Bronchial epithelial cell (primary cell): ENCODE measurements around the gene PRDX5. TPM values are rescaled to one million over a fixed set of nuclear protein-coding genes. Genes with fewer than 3 reads are reported as not detected.

Experiments used
- DNase-seq: peaks from one replicate; pipeline ENCODE4 v3.0.0-alpha.2; 2010; ENCODE audit warnings: low read depth
- FAIRE-seq: peaks from 2 replicates; lab custom pipeline; 2011; peaks lifted over from hg19 to GRCh38; lab: Jason Lieb, UNC
- H3K27me3 ChIP-seq: 2 replicates; pipeline ENCODE4 v1.5.1; 2011; ENCODE audit warnings: low read length; ENCODE audit not compliant: control insufficient read depth, insufficient read depth
- H3K36me3 ChIP-seq: 2 replicates; pipeline ENCODE4 v1.5.1; 2011; ENCODE audit warnings: low read length; ENCODE audit not compliant: control insufficient read depth, insufficient read depth
- H3K4me3 ChIP-seq: 2 replicates; pipeline ENCODE4 v1.5.1; 2011; ENCODE audit warnings: mild to moderate bottlenecking, low read depth, low read length, control low read depth
- total RNA-seq: library from RNA; depleted of rRNA; stranded (reverse); fragments of >200 nt; gene quantifications from 2 replicates; pipeline ENCODE4 v1.2.1, GENCODE V29; 2014
- TF ChIP-seq, protein P1 (sequence below): IDR thresholded peaks from 2 replicates; pipeline ENCODE4 v1.5.1; 2011; ENCODE audit warnings: mild to moderate bottlenecking, moderate library complexity, low read length, control low read depth, inconsistent platforms; ENCODE audit not compliant: insufficient read depth, severe bottlenecking

The PRDX5 gene
- total RNA-seq, 1 donor from 2014 or later = 649 TPM

DNA sequence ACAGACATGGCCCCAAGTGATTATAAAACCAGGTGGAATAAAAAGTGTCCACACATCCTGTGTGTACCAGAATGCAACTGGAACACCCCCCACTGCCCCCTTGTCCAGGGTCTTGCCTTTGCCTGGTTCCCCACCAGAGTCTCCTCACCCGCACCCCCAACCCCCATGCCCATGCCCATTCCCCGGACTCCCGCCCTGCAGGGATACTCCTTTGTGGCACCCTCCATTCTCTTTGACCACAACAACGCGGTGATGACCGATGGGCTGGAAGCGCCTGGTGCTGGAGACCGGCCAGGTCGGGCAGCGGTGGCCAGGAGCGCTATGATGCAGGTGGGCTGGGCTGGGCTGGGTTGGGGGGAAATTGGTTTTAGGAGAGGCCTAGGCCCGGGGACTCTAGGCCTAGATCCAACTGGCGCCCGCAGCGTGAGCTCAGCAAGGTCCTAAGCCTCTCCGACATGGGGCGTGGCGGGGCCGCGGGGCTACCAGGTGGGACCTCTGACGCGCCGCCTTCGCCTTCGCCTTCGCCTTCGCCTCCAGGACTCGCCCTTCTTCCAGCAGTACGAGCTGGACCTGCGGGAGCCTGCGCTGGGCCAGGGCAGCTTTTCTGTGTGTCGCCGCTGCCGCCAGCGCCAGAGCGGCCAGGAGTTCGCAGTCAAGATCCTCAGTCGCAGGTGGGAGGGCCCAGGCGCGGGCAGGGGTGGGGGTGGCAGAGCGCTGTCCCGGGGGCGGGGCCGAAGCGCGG, 50.2 kb downstream of the PRDX5 start:
- FAIRE-seq (no peak), DNase-seq (no peak)
- Histone ChIP-seq H3K27me3 (no peaks in the 10 kb centered on the region), H3K4me3 (no peak overlapping the region), H3K36me3 (peaks cover 31% of the 10 kb centered on the region)
- TF ChIP-seq, protein P1, sequence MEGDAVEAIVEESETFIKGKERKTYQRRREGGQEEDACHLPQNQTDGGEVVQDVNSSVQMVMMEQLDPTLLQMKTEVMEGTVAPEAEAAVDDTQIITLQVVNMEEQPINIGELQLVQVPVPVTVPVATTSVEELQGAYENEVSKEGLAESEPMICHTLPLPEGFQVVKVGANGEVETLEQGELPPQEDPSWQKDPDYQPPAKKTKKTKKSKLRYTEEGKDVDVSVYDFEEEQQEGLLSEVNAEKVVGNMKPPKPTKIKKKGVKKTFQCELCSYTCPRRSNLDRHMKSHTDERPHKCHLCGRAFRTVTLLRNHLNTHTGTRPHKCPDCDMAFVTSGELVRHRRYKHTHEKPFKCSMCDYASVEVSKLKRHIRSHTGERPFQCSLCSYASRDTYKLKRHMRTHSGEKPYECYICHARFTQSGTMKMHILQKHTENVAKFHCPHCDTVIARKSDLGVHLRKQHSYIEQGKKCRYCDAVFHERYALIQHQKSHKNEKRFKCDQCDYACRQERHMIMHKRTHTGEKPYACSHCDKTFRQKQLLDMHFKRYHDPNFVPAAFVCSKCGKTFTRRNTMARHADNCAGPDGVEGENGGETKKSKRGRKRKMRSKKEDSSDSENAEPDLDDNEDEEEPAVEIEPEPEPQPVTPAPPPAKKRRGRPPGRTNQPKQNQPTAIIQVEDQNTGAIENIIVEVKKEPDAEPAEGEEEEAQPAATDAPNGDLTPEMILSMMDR = no peak

DNA sequence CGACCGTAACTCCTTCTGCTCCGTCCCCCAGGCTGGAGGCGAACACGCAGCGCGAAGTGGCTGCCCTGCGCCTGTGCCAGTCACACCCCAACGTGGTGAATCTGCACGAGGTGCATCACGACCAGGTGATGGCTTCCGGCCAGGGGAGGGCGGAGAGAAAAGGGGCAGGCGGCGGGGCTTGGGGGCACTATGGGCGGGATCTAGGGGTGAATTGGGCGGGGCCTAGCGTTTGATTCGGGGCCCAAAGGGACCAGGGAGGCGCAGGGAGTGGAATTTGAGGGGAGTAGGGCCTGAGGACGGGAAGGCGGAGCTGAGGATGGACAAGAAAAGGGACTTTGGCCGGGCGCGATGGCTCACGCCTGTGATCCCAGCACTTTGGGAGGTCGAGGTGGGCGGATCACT, 50.8 kb downstream of the PRDX5 start:
- H3K27me3 ChIP-seq = no peaks in the 10 kb centered on the region
- no peak overlapping the region for H3K4me3 ChIP-seq
- no peak for FAIRE-seq
- TF ChIP-seq, protein P1 = no peak
- peaks cover 26% of the 10 kb centered on the region for H3K36me3 ChIP-seq
- no peak for DNase-seq

DNA sequence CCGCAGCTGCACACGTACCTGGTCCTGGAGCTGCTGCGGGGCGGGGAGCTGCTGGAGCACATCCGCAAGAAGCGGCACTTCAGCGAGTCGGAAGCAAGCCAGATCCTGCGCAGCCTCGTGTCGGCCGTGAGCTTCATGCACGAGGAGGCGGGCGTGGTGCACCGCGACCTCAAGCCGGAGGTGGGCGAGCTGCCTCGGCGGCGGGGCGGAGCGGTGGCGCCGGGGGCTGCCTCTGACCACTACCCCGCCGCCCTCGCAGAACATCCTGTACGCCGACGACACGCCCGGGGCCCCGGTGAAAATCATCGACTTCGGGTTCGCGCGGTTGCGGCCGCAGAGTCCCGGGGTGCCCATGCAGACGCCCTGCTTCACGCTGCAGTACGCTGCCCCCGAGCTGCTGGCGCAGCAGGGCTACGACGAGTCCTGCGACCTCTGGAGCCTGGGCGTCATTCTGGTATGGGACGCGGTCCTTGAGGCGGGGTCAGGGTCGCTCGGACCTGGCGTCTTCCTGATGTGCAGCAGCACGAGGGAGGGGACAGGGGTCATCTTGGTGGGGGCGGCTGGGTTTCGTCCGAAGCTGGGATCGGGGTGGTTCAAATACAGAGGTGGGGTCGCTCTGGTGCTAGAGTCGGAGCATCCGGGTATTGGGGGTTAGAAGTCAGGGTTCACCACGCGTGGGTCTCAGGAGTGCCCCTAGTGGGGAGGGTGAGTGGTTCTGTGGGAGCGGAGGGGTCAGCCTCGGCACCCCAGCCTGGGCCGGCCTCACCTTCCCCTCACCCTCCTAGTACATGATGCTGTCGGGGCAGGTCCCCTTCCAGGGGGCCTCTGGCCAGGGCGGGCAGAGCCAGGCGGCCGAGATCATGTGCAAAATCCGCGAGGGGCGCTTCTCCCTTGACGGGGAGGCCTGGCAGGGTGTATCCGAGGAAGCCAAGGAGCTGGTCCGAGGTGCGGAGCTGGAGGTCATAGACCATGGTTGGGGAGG, 51.8 kb downstream of the PRDX5 start:
- DNase-seq = no peak
- H3K27me3 ChIP-seq = no peaks in the 10 kb centered on the region
- H3K36me3 ChIP-seq = peaks cover 23% of the 10 kb centered on the region
- H3K4me3 ChIP-seq = no peak overlapping the region
- no peak for FAIRE-seq
- TF ChIP-seq, protein P1 = peak; percentile 13

DNA sequence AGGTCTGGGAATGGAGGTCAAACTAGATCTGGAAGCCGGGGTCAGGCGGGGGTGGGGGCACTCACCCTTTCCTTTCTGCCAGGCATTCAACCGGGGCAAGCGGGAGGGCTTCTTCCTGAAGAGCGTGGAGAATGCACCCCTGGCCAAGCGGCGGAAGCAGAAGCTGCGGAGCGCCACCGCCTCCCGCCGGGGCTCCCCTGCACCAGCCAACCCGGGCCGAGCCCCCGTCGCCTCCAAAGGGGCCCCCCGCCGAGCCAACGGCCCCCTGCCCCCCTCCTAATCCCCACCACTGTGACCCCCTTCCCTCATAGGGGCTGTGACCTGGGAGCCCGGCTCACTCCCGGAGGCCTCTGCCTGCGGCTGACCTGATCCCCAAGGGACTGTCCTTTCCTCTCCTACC, 53.3 kb downstream of the PRDX5 start:
- DNase-seq (no peak), FAIRE-seq (no peak)
- H3K36me3 ChIP-seq = peaks cover 17% of the 10 kb centered on the region

More for the DNA sequence above, 53.3 kb downstream of the PRDX5 start:
- TF ChIP-seq, protein P1 = no peak
- H3K27me3 ChIP-seq = no peaks in the 10 kb centered on the region
- H3K4me3 ChIP-seq = no peak overlapping the region

Other genes with a start within 250 kb of the PRDX5 start
- gene MACROD1, start 152.0 kb upstream of the PRDX5 start, total RNA-seq = 17.9 and 21.4 TPM in 2 replicates
- gene STIP1, start 131.9 kb upstream of the PRDX5 start, total RNA-seq = 102 and 103 TPM in 2 replicates
- gene FERMT3, start 111.4 kb upstream of the PRDX5 start, total RNA-seq = 0.51 and 0.53 TPM in 2 replicates
- gene TRPT1, start 91.9 kb upstream of the PRDX5 start, total RNA-seq = 17.9 and 24.5 TPM in 2 replicates
- 57.9 and 75.0 TPM in 2 replicates for gene NUDT22, start 91.8 kb upstream of the PRDX5 start, total RNA-seq
- 3.4 and 10.1 TPM in 2 replicates for gene DNAJC4, start 87.6 kb upstream of the PRDX5 start, total RNA-seq
- gene VEGFB, start 83.5 kb upstream of the PRDX5 start, total RNA-seq = 6.7 and 12.4 TPM in 2 replicates
- gene FKBP2, start 77.0 kb upstream of the PRDX5 start, total RNA-seq = 45.0 and 91.1 TPM in 2 replicates
- 392 and 481 TPM in 2 replicates for gene PPP1R14B, start 71.2 kb upstream of the PRDX5 start, total RNA-seq
- gene PLCB3, start 66.6 kb upstream of the PRDX5 start, total RNA-seq = 20.8 and 33.3 TPM in 2 replicates
- gene BAD, start 33.5 kb upstream of the PRDX5 start, total RNA-seq = 63.4 and 74.2 TPM in 2 replicates
- gene GPR137, start 32.3 kb upstream of the PRDX5 start, total RNA-seq = 2.9 and 5.6 TPM in 2 replicates
- gene KCNK4, start 26.8 kb upstream of the PRDX5 start, total RNA-seq = under 0.01 TPM in 1 of 2 replicates, not detected in the other
- gene CATSPERZ, start 17.8 kb upstream of the PRDX5 start, total RNA-seq = 0.26 TPM in 1 of 2 replicates, not detected in the other
- gene ESRRA, start 12.6 kb upstream of the PRDX5 start, total RNA-seq = 76.9 and 139 TPM in 2 replicates
- 355 and 587 TPM in 2 replicates for gene TRMT112, start 562 bp upstream of the PRDX5 start, total RNA-seq
- 2.9 TPM in 2 replicates for gene CCDC88B, start 22.1 kb downstream of the PRDX5 start, total RNA-seq
- gene RPS6KA4, start 41.0 kb downstream of the PRDX5 start, total RNA-seq = 39.7 and 59.5 TPM in 2 replicates
- not detected in 2 replicates for gene SLC22A11, start 237.8 kb downstream of the PRDX5 start, total RNA-seq